ENCODE results near the gene CORIN.

The CORIN gene

GRCh38 chr4:47690611-47691010 is 147.3 kb downstream of the CORIN start:
- no peak for DNase-seq (ENCODE audit: low read depth, low spot score)

DNA sequence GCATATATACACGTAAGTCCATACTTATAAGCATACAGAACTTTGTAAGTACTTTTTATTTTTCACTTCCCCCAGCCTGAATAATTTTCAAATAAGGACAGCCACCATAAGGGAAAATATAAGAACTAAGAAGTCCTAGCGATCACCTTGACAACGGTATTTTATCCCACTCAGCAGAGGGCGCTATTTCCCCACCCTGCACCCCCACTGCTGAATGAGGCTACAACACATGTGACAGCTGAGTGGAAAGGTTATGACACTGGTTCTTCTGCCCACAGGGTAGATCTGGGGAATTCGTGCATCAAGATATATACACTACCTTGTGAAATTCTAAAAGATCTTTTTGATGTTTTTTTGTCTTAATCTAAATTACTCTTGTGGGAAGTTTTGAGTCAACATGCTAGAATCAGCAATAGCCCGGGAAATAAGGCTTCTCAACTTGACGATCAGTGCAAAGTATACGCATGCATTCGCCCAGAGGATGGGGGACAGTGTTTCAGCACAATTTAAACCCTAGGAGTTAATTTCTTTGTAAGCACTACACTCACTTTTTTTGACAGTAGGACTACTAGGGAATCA is 151.5 kb downstream of the CORIN start:
- DNase-seq (ENCODE audit: low read depth, low spot score): peak; percentile 6

DNA sequence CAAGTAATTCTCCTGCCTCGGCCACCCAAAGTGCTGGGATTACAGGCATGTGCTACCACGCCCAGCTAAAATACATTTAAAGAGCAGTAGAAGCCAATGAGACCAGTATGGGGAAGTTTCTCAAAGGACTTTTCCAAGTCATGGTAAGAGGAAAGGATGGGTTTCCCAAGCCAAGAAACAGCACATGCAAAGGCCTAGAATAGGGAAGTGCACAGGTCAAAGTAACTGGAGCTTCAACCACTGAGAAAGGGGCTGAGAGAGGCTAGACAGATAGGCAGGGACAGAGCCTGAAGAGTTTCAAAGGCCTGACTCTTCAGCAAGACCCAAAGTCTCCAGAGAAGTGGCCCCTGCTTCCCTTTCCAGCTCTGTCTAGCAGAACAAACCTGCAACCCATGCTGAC is 162.1 kb downstream of the CORIN start:
- DNase-seq (ENCODE audit: low read depth, low spot score): no peak

DNA sequence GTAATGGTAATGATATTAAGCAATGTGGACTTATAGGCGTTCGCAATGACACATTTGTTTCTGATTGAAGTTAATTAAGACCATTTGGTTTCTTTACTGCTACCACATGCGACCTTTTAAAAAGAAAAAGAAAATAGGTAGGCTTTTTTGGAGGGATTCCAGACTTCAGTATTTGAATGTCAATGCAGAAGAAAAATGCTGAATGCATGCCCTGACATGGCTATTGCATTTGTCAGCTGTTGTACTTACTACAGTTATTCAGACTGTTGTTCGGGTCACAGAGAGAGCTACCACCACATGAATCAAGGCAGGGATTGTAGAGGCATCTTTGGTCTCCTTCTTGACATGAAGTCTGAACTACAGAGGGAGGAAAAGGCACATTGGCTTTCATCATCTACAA is 163.7 kb downstream of the CORIN start:
- DNase-seq (ENCODE audit: low read depth, low spot score): no peak

- DNase-seq (ENCODE audit: low read depth, low spot score): no peak
These were observed 165.2 kb downstream of the CORIN start for GRCh38 chr4:47672696-47673095.

- no peak for DNase-seq (ENCODE audit: low read depth, low spot score)
These were observed 167.9 kb downstream of the CORIN start for GRCh38 chr4:47669946-47670345.

- DNase-seq (ENCODE audit: low read depth, low spot score): no peak
These were observed 169.0 kb downstream of the CORIN start for GRCh38 chr4:47668810-47669408.

DNA sequence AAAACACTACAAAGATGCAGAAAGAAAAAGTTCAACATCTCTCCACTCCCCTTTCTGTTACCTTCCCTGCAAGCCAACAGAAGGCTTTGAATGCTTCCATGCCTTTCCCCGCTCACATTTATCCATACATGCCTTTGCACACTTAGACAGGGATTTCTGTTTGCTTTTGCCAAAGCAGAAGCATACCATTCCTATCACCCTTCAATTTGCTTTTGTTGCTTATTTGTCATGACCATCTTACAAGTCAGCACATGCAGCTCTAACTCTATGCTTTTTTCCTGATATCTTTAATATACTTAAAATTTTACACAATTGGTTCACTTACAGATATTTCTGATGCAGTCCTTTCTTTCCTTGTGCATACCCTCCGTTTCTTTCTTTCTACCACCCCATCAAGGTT is 169.6 kb downstream of the CORIN start:
- no peak for DNase-seq (ENCODE audit: low read depth, low spot score)

- DNase-seq (ENCODE audit: low read depth, low spot score): no peak
These were observed 170.3 kb downstream of the CORIN start for GRCh38 chr4:47667552-47667951.

DNA sequence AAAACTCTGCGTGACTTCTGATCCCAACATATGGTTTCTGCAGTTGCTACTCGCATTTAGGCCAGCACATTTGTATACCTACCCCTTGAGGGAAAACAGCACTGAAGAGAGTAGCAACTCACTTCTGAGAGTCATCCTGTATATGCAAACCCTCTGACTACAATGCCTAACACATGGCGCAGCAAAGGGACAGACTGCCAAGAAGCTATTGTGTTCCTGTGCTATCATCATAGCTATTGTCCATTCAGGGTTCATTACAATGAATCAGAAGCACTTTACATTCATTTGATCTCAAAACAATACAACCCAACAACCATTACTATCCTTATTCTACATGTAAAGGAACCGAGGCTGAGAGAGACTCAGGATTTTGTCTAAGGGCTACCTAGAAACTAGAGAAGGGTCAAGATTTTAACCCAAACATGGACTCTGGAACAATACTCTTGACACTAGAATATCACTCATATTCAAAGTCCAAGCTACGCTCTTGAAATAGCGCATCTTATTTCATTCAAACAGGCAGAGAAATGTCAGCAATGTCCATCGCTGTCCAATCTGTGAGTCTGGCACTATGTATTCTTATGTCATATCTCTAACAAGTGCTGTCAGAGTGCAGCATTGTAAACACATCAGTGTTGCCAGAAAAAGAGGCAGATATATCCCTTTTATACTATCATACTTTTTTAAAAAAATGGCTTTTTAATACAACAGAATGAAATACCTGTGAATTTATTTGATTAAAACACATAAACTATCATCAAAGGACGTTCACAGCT is 173.6 kb downstream of the CORIN start:
- no peak for DNase-seq (ENCODE audit: low read depth, low spot score)

GRCh38 chr4:47662975-47663374 is 174.9 kb downstream of the CORIN start:
- DNase-seq (ENCODE audit: low read depth, low spot score): no peak

- no peak for DNase-seq (ENCODE audit: low read depth, low spot score)
These were observed 176.1 kb downstream of the CORIN start for GRCh38 chr4:47661741-47662140.

GRCh38 chr4:47659342-47659741 is 178.5 kb downstream of the CORIN start:
- no peak for DNase-seq (ENCODE audit: low read depth, low spot score)

DNA sequence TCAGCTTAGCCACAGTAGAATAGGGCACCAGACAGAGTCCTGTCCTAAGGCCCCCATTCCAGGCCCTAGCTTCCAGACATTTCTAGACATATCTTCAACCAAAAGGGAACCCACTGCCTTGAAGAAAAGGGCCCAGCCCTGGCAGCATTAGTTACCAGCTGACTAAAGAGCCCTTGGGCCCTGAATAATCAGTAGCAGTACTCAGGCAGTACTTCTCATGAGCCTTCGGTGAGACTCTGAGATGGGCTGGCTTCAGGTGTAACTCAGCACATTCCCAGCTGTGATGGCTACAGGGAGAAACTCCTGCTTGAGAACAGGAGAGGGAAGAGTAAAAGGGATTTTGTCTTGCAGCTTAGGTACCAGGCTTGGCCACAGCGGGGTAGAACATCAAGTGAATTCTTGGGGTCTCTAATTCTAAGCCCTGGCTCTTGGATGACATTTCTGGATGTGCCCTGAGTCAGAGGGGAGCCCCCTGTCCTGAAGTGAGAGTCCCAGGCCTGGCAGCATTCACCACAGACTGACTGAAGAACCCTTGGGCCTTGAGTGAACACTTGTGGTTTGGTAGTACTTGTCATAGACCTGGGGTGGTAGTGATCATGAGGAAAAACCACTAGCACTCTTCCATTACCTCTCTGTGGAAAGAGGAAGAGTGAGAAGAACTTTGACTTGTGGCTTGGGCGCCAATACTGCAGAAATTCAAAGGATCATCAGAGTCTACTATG is 182.7 kb downstream of the CORIN start:
- no peak for DNase-seq (ENCODE audit: low read depth, low spot score)

DNA sequence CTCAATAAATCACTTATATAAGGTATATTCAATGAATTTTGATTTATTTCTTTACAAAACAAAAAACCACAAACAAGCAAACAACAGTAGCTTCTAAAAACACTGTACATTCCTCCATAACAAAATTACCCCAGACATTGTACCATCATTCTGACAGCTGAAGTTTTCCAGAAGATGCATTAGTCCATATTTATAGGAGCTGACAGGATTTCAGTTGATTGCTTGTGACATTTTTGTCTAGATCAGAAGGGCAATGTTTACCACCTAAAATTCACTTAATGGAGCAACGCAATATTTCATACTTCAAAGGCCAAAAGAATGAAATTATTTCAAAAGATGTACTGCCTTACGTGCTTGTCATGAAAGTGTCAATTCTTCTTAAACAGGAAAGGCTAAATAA is 185.8 kb downstream of the CORIN start:
- no peak for DNase-seq (ENCODE audit: low read depth, low spot score)

GRCh38 chr4:47651231-47651630 is 186.6 kb downstream of the CORIN start:
- DNase-seq (ENCODE audit: low read depth, low spot score): no peak

DNA sequence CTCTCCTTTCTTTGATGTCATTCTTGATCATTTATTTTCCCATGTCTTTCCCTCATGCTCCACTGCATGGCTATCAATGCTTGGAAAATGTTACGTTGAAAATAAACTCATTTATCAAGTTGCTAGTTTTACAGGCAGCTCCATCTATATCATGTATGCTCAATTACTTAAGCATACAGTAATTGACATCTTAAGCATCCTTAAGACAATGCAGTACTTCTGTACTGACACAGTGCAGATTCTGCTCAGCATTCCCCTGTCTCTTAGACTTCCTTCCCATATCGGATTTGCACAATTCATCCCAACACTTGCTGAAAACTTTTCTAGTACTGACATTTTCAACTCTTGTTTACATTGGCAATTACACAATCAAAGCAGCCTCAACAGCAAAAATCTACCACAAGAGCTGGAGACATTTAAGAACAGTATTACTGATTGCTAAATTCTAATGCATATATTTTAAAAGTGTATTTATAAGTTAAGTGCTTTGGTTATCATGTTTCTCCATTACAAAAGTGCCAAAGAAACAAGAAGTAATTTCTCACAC is 187.2 kb downstream of the CORIN start:
- no peak for DNase-seq (ENCODE audit: low read depth, low spot score)

DNA sequence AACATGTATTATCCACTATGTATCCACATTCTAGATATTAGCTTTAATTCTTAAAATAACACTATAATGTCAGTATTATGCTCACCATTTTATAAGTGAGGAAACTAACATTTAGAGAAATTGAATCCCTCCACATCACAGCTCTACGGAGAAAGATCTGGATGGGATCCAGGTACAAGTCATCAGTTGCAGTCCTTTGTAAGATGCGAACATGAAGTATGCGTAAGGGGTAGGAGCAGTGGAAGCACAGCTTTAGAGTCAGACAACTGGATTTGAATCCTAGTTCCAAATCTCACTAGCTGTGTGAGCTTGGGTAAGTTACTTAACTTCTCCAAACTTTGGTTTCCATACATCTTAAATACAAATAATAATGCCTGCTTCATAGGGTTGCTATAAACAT is 190.3 kb downstream of the CORIN start:
- DNase-seq (ENCODE audit: low read depth, low spot score): no peak

DNA sequence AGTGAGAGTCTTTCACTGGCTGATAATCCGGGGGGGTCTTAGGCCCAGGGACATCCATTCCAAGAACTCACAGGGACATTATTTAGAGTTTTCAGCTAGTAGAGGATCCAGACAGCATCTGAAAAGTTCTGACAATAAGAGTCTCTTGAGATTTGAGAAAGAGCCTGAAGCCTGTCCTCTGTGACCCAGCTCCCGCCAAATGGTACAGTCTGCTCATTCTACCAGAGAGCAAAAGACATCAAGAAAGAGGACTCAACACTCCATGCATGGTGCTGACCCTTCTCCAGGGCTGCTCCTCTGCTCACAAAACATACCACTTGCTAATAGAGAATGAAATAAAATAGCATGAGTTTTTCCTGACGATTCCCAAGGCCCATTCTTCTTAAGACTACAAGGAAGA is 190.8 kb downstream of the CORIN start:
- no peak for DNase-seq (ENCODE audit: low read depth, low spot score)

- no peak for DNase-seq (ENCODE audit: low read depth, low spot score)
These were observed 191.5 kb downstream of the CORIN start for GRCh38 chr4:47646372-47646771.

- no peak for DNase-seq (ENCODE audit: low read depth, low spot score)
These were observed 194.0 kb downstream of the CORIN start for GRCh38 chr4:47643845-47644244.
